ENCODE measurements around the gene GEMIN4. TPM values are rescaled to one million over a fixed set of nuclear protein-coding genes. Genes with fewer than 3 reads are reported as not detected.

Gene GEMIN4
- total RNA-seq, 1 experiment from 2014 or later = 47.4 TPM

DNA sequence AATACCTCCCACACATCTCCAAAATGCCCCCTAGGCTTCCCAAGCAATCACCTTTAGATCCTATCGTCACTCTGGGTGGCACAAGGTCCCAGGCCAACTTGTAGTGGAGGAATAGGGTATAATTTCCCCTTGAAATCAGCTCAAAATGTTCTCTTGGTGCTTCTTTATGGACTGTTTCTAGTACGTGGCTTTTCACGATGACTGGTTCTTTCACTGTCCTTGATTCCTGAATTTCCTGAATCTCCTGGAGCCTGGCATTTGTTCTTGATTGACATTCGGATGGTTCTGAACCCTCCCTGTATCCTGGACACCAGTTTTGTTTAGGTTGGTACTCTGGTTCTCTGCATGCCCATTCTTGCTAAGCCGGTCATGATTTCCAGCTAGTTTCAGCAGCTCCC, 30.5 kb downstream of the GEMIN4 start:
- H3K9me3 ChIP-seq (ENCODE audit: insufficient read depth, low read depth) = no peaks in the 10 kb centered on the region
- no peaks in the 10 kb centered on the region for H3K27me3 ChIP-seq (ENCODE audit: insufficient read depth, low read depth)
- peaks cover 13% of the 10 kb centered on the region; the same call in 1 of the 2 replicates for H3F3A ChIP-seq (ENCODE audit: insufficient read depth, low read depth)
- H3K4me1 ChIP-seq (replicated peaks; ENCODE audit: insufficient read depth) = peaks cover 4% of the 10 kb centered on the region; the same call in 1 of the 2 replicates
- H3K4me3 ChIP-seq = no peak overlapping the region
- H3K27ac ChIP-seq = no peak overlapping the region
- intact Hi-C loops (cut with micrococcal nuclease; ENCODE audit: unreplicated experiment) = no loop called here
- H4K20me1 ChIP-seq (ENCODE audit: insufficient read depth) = no peaks in the 10 kb centered on the region
- H2AFZ ChIP-seq = no peak overlapping the region
- no peaks in the 10 kb centered on the region for H3K9me2 ChIP-seq (ENCODE audit: insufficient read depth)
- TF ChIP-seq, protein P1, sequence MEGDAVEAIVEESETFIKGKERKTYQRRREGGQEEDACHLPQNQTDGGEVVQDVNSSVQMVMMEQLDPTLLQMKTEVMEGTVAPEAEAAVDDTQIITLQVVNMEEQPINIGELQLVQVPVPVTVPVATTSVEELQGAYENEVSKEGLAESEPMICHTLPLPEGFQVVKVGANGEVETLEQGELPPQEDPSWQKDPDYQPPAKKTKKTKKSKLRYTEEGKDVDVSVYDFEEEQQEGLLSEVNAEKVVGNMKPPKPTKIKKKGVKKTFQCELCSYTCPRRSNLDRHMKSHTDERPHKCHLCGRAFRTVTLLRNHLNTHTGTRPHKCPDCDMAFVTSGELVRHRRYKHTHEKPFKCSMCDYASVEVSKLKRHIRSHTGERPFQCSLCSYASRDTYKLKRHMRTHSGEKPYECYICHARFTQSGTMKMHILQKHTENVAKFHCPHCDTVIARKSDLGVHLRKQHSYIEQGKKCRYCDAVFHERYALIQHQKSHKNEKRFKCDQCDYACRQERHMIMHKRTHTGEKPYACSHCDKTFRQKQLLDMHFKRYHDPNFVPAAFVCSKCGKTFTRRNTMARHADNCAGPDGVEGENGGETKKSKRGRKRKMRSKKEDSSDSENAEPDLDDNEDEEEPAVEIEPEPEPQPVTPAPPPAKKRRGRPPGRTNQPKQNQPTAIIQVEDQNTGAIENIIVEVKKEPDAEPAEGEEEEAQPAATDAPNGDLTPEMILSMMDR (conservative IDR thresholded peaks at IDR 0.05) = no peak
- TF ChIP-seq EZH2 (IDR thresholded peaks at IDR 0.05; ENCODE audit: low read depth) = no peak
- H3K4me2 ChIP-seq = no peak overlapping the region
- no peaks in the 10 kb centered on the region for H3K36me3 ChIP-seq (ENCODE audit: low read depth)
- no peaks in the 10 kb centered on the region for H3K79me2 ChIP-seq (ENCODE audit: low read depth)
- BruUV-seq (replicated peaks) = no TSS peak
- DNase-seq = no peak
- CTCF ChIA-PET = no interaction called here
- POLR2A ChIA-PET (ENCODE audit: unreplicated experiment) = no interaction called here

DNA sequence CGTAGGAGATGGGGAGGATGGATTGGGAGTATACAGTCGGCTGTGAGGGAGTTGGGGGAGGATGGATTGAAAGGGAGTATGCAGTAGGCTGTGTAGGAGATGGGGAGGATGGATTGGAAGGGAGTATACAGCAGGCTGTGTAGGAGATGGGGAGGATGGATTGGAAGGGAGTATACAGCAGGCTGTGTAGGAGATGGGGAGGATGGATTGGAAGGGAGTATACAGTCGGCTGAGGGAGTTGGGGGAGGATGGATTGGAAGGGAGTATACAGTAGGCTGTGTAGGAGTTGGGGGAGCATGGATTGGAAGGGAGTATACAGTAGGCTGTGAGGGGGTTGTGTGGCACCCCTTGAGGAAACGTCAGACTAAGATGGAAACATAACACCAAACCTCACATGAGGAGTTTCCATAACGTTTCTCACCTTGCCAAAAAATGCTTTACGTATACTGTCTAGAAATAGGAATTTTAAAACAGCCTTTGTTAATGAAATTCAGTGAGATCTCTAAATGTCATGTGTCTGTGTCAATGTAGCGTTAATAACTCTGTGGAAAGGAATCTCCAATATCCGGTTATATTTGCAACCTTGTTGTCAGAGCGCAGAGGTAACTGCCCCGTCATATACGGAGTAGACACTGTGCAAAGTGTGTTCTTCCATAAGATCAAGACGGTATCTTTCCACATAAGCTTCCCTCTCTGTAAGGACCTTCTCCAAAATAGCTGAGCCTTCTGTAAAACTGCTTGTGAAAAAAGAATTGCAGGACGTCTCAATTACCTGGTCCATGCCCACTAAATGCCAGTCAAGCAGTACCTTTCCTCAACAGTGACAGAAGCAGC, 31.1 kb downstream of the GEMIN4 start:
- Histone ChIP-seq H3K4me2 (no peak overlapping the region), H3F3A (ENCODE audit: insufficient read depth, low read depth) (peaks cover 13% of the 10 kb centered on the region; the same call in 1 of the 2 replicates), H3K27ac (no peak overlapping the region), H4K20me1 (ENCODE audit: insufficient read depth) (no peaks in the 10 kb centered on the region), H3K36me3 (ENCODE audit: low read depth) (no peaks in the 10 kb centered on the region), H3K4me1 (replicated peaks; ENCODE audit: insufficient read depth) (peaks cover 10% of the 10 kb centered on the region), H3K9me3 (ENCODE audit: insufficient read depth, low read depth) (no peaks in the 10 kb centered on the region), H3K9me2 (ENCODE audit: insufficient read depth) (no peaks in the 10 kb centered on the region), H3K4me3 (no peak overlapping the region), H2AFZ (no peak overlapping the region), H3K27me3 (ENCODE audit: insufficient read depth, low read depth) (no peaks in the 10 kb centered on the region), H3K79me2 (ENCODE audit: low read depth) (no peaks in the 10 kb centered on the region)
- intact Hi-C loops (cut with micrococcal nuclease; ENCODE audit: unreplicated experiment) = no loop called here
- BruUV-seq (replicated peaks) = no TSS peak
- TF ChIP-seq EZH2 (IDR thresholded peaks at IDR 0.05; ENCODE audit: low read depth) = no peak
- TF ChIP-seq, protein P1 (conservative IDR thresholded peaks at IDR 0.05) = no peak
- DNase-seq = no peak
- ChIA-PET POLR2A (ENCODE audit: unreplicated experiment) (no interaction called here), CTCF (no interaction called here)

DNA sequence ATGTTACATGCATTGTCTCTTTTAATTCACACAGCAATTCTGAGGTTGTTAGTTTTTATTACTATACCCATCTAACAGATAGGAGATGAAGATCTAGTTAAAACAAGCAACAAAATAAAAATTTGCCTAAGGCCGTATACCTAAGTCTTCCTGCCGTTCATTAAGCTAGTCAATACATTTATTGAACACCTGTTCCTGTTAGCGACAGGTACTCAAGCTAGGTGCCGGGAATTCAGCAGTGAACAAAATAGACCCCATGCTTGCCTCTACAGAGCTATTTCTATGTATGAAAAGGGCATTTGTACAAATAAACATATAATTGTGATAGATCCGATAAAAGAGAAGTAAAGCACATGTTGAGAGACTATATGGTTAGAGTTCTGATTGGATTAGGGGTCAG, 34.0 kb downstream of the GEMIN4 start:
- Histone ChIP-seq H3K4me3 (no peak overlapping the region), H2AFZ (no peak overlapping the region), H4K20me1 (ENCODE audit: insufficient read depth) (peaks cover 6% of the 10 kb centered on the region; the same call in 1 of the 2 replicates), H3K79me2 (ENCODE audit: low read depth) (peaks cover 15% of the 10 kb centered on the region), H3K27me3 (ENCODE audit: insufficient read depth, low read depth) (no peaks in the 10 kb centered on the region), H3F3A (ENCODE audit: insufficient read depth, low read depth) (peaks cover 17% of the 10 kb centered on the region; the same call in 1 of the 2 replicates), H3K36me3 (ENCODE audit: low read depth) (no peaks in the 10 kb centered on the region), H3K4me1 (replicated peaks; ENCODE audit: insufficient read depth) (peaks cover 21% of the 10 kb centered on the region), H3K4me2 (no peak overlapping the region), H3K9me3 (ENCODE audit: insufficient read depth, low read depth) (no peaks in the 10 kb centered on the region), H3K27ac (no peak overlapping the region), H3K9me2 (ENCODE audit: insufficient read depth) (no peaks in the 10 kb centered on the region)
- TF ChIP-seq EZH2 (IDR thresholded peaks at IDR 0.05; ENCODE audit: low read depth) = no peak
- TF ChIP-seq, protein P1 (conservative IDR thresholded peaks at IDR 0.05) = no peak
- no peak for DNase-seq
- intact Hi-C loops (cut with micrococcal nuclease; ENCODE audit: unreplicated experiment) = no loop called here
- ChIA-PET POLR2A (ENCODE audit: unreplicated experiment) (interaction anchor here (0.5 to 0.7 kb wide), 2 partner anchors 11 to 216 kb away, joined by 5 read pairs; no protein-coding TSS in a partner anchor), CTCF (no interaction called here)
- BruUV-seq (replicated peaks) = no TSS peak
